ENCODE data around the gene RGS7BP. TPM values are rescaled to one million over a fixed set of nuclear protein-coding genes. Genes with fewer than 3 reads are reported as not detected.
A peak's percentile ranks its signal among the peaks of the same experiment; 100 is the strongest.

RGS7BP gene
- total and polyA plus RNA-seq, 3 donors from 2014 or later: 0.63 to 7.8 (median 3.1) TPM

- H3K27ac ChIP-seq: peak overlapping the region in 1 of 2 donors; percentile 14
- 21 to 40% methylated on average over 2 to 6 of the region's 6 CpGs for WGBS, 2 donors
- H3K27me3 ChIP-seq: no peaks in the 10 kb centered on the region
- no peaks in the 10 kb centered on the region for H3K4me1 ChIP-seq
- H3K9me3 ChIP-seq: no peaks in the 10 kb centered on the region
- no peak for DNase-seq
- intact Hi-C loops (cut with DNase I; ENCODE audit: low total_unique reads): loop anchor here (10.0 kb wide), 1 partner anchor 88 kb away; no protein-coding TSS in a partner anchor
- TF ChIP-seq CTCF (IDR thresholded peaks at IDR 0.05) (no peak), POLR2A (IDR thresholded peaks at IDR 0.05) (no peak)
- H3K4me3 ChIP-seq: peak overlapping the region; percentile 58 to 76
- H3K36me3 ChIP-seq (ENCODE audit: low read depth, missing control alignments): no peaks in the 10 kb centered on the region
Measured at GRCh38 chr5:64507264-64507605, 1.4 kb downstream of the RGS7BP start.

DNA sequence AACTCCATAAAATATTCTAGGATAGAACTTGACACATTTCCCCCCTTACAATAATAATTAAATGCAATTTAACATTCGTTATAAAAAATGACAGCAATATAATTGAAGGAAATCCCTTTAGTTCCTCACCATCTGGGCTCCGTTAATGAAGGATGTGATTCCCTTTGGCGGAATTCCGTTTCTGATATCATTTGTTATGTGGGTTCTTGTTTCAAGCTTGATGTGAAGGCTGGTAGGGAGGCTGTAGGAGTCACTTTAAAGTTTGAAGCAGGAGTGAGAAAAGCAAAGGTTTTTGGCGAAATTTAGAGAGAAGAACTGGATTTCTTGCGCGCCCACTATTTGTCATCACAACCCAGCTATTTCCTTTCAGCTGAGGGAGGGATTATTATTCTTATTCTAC, 4.0 kb downstream of the RGS7BP start:
- TF ChIP-seq CTCF (IDR thresholded peaks at IDR 0.05): no peak
- no peak for TF ChIP-seq POLR2A (IDR thresholded peaks at IDR 0.05)
- 77 to 86% methylated on average over 7 of the region's 7 CpGs for WGBS, 2 donors
- Histone ChIP-seq H3K4me3 (no peak overlapping the region), H3K36me3 (ENCODE audit: low read depth, missing control alignments) (no peaks in the 10 kb centered on the region), H3K27ac (no peak overlapping the region), H3K4me1 (no peaks in the 10 kb centered on the region), H3K9me3 (no peaks in the 10 kb centered on the region), H3K27me3 (no peaks in the 10 kb centered on the region)
- DNase-seq: no peak
- intact Hi-C loops (cut with DNase I; ENCODE audit: low total_unique reads): loop anchor here (10.0 kb wide), 1 partner anchor 85 kb away; no protein-coding TSS in a partner anchor

- Histone ChIP-seq H3K27me3 (no peaks in the 10 kb centered on the region), H3K4me3 (no peak overlapping the region), H3K36me3 (ENCODE audit: low read depth, missing control alignments) (no peaks in the 10 kb centered on the region), H3K27ac (no peak overlapping the region), H3K4me1 (no peaks in the 10 kb centered on the region), H3K9me3 (no peaks in the 10 kb centered on the region)
- no peak for DNase-seq
- no peak for TF ChIP-seq CTCF (IDR thresholded peaks at IDR 0.05)
- TF ChIP-seq POLR2A (IDR thresholded peaks at IDR 0.05): no peak
- intact Hi-C loops (cut with DNase I; ENCODE audit: low total_unique reads): no loop called here
- 64 to 70% methylated on average over 5 of the region's 5 CpGs for WGBS, 2 donors
Measured at GRCh38 chr5:64513492-64513891, 7.7 kb downstream of the RGS7BP start.

- WGBS, 2 donors: 85 to 100% methylated on average over 1 of the region's 1 CpG
- Histone ChIP-seq H3K9me3 (no peaks in the 10 kb centered on the region), H3K4me1 (no peaks in the 10 kb centered on the region), H3K27ac (no peak overlapping the region), H3K4me3 (no peak overlapping the region), H3K27me3 (no peaks in the 10 kb centered on the region), H3K36me3 (ENCODE audit: low read depth, missing control alignments) (no peaks in the 10 kb centered on the region)
- intact Hi-C loops (cut with DNase I; ENCODE audit: low total_unique reads): no loop called here
- DNase-seq: no peak
- TF ChIP-seq CTCF (IDR thresholded peaks at IDR 0.05) (no peak), POLR2A (IDR thresholded peaks at IDR 0.05) (no peak)
Measured at GRCh38 chr5:64514612-64515011, 8.8 kb downstream of the RGS7BP start.

- TF ChIP-seq POLR2A (IDR thresholded peaks at IDR 0.05) (no peak), CTCF (IDR thresholded peaks at IDR 0.05) (no peak)
- DNase-seq: no peak
- 86 to 92% methylated on average over 4 of the region's 4 CpGs for WGBS, 2 donors
- Histone ChIP-seq H3K4me3 (no peak overlapping the region), H3K27ac (no peak overlapping the region), H3K4me1 (no peaks in the 10 kb centered on the region), H3K27me3 (no peaks in the 10 kb centered on the region), H3K9me3 (no peaks in the 10 kb centered on the region), H3K36me3 (ENCODE audit: low read depth, missing control alignments) (no peaks in the 10 kb centered on the region)
- intact Hi-C loops (cut with DNase I; ENCODE audit: low total_unique reads): no loop called here
Measured at GRCh38 chr5:64516216-64516615, 10.4 kb downstream of the RGS7BP start.

Data from testis (tissue), 3 donors.